ENCODE measurements around the gene CYFIP1. TPM values are rescaled to one million over a fixed set of nuclear protein-coding genes. Genes with fewer than 3 reads are reported as not detected.

Gene CYFIP1
- total and polyA plus RNA-seq, 9 of the 15 experiments (the other 6 are each of a cell fraction or from before 2014, with no cell fraction given) = 3.8 to 59.8 (median 28.3) TPM

DNA sequence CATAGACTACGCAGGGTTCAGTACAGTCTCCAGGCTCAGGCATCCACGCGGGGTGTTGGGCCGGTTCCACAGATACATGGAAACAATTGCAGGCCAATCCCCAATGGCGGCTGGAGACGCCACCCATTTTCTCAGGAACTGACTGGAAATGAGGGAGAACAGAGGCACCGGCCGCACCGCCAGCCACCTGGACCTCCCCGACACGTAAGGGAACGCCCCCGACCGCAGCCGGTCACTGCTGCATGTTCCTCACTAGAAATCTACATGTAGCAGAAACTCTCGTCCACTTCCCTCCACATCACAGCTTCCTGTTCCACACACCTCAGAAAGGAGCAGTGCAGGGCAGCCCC lies 29.2 kb downstream of the CYFIP1 start:
- 91% methylated on average over 14 of the region's 16 CpGs for WGBS (ENCODE audit: insufficient coverage, low coverage, missing lambda C conversion rate)
- in situ Hi-C loops (cut with MboI) = no loop called here
- Histone ChIP-seq H4K20me1 (replicated peaks; ENCODE audit: control insufficient read depth, insufficient read depth, low read length) (peaks cover 21% of the 10 kb centered on the region), H3K27ac (ENCODE audit: extremely low read depth, low read depth, low read length) (no peak overlapping the region), H3K4me2 (ENCODE audit: insufficient read depth, low read length) (no peak overlapping the region), H2AFZ (ENCODE audit: low read depth, low read length) (no peak overlapping the region), H3K79me2 (ENCODE audit: control insufficient read depth, insufficient read depth, low read length) (peaks cover 38% of the 10 kb centered on the region), H3K4me3 (no peak overlapping the region), H3K9me3 (replicated peaks; ENCODE audit: control insufficient read depth, insufficient read depth, low read depth, low read length) (no peaks in the 10 kb centered on the region), H3K36me3 (ENCODE audit: control insufficient read depth, insufficient read depth, low read length) (no peaks in the 10 kb centered on the region), H3K9ac (ENCODE audit: insufficient read depth in 1 of 2, low read depth in 2 of 2, low read length in 2 of 2) (no peak overlapping the region), H3K4me1 (replicated peaks in 1 of 2; ENCODE audit: control insufficient read depth in 2 of 2, insufficient read depth in 2 of 2, low read length in 2 of 2) (peaks cover 17 to 29% of the 10 kb centered on the region in 2 experiments), H3K9me1 (ENCODE audit: control insufficient read depth, insufficient read depth, low read length) (peaks cover 6% of the 10 kb centered on the region), H3K27me3 (ENCODE audit: control insufficient read depth in 2 of 2, insufficient read depth in 2 of 2, low read length in 2 of 2) (no peaks in the 10 kb centered on the region)
- intact Hi-C loops (cut with micrococcal nuclease) = no loop called here
- DNase-seq (ENCODE audit: extremely low read depth in 1 of 4, low spot score in 3 of 4) = no peak
- no TSS peak for BruUV-seq (replicated peaks)
- ChIA-PET POLR2A (no interaction called here), CTCF (ENCODE audit: low intra/inter-chr PET ratio) (no interaction called here)
- FAIRE-seq = no peak
- TF ChIP-seq ZNF717 (CRISPR knock-in tag; IDR thresholded peaks at IDR 0.05) = no peak
- no peak for TF ChIP-seq TRIM28 (IDR thresholded peaks at IDR 0.05)
- TF ChIP-seq FOXK1 (CRISPR knock-in tag; IDR thresholded peaks at IDR 0.05; ENCODE audit: borderline replicate concordance) = no peak
- TF ChIP-seq SMAD1 (IDR thresholded peaks at IDR 0.05; ENCODE audit: low read depth, low read length, partially characterized antibody) = no peak
- TF ChIP-seq E2F4 (CRISPR knock-in tag; IDR thresholded peaks at IDR 0.05; ENCODE audit: low read depth) = no peak
- no peak for TF ChIP-seq NFRKB (IDR thresholded peaks at IDR 0.05; ENCODE audit: low read depth)
- no peak for TF ChIP-seq CBX8 (IDR thresholded peaks at IDR 0.05; ENCODE audit: borderline replicate concordance, extremely low read depth, low read depth, low read length, poor library complexity, severe bottlenecking)
- TF ChIP-seq, protein P1, sequence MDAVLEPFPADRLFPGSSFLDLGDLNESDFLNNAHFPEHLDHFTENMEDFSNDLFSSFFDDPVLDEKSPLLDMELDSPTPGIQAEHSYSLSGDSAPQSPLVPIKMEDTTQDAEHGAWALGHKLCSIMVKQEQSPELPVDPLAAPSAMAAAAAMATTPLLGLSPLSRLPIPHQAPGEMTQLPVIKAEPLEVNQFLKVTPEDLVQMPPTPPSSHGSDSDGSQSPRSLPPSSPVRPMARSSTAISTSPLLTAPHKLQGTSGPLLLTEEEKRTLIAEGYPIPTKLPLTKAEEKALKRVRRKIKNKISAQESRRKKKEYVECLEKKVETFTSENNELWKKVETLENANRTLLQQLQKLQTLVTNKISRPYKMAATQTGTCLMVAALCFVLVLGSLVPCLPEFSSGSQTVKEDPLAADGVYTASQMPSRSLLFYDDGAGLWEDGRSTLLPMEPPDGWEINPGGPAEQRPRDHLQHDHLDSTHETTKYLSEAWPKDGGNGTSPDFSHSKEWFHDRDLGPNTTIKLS (IDR thresholded peaks at IDR 0.05; ENCODE audit: borderline replicate concordance, low read depth) = no peak
- TF ChIP-seq CSDE1 (IDR thresholded peaks at IDR 0.05) = no peak
- TF ChIP-seq ASH1L (IDR thresholded peaks at IDR 0.05; ENCODE audit: borderline replicate concordance, low read depth, partially characterized antibody) = no peak
- TF ChIP-seq PML (IDR thresholded peaks at IDR 0.05; ENCODE audit: low read length) = no peak
- TF ChIP-seq HNRNPK (IDR thresholded peaks at IDR 0.05; ENCODE audit: low read depth, low read length, poor library complexity, severe bottlenecking) = no peak
- TF ChIP-seq PPARD (CRISPR knock-in tag; IDR thresholded peaks at IDR 0.05) = no peak
- ATAC-seq = no peak

All from K562 (cell line).